HCT116 (cell line): ENCODE data around the gene ERC1. TPM values are rescaled to one million over a fixed set of nuclear protein-coding genes. Genes with fewer than 3 reads are reported as not detected.

Source experiments
- ATAC-seq: fragments of 200-7000 bp; cut with Tn5 transposase; 2 replicates; pipeline ENCODE4 v1.9.1; 2020; ENCODE audit warnings: mild to moderate bottlenecking, moderate library complexity
- BruUV-seq: library from RNA; stranded (reverse); fragments of 400-500 nt; replicated peaks from 2 replicates; lab custom pipeline; 2021; lab: Mats Ljungman, UMichigan
- CTCF ChIA-PET: fragments of 300-600 bp; sonication (Branson Sonifier 250); formaldehyde crosslinking; loops from one replicate; lab custom pipeline; 2021; ENCODE audit warnings: antibody characterized with exemption; lab: Charles Lee
- POLR2A ChIA-PET: fragments of 300-600, 350-600 bp; sonication (Branson Sonifier 250); formaldehyde crosslinking; loops from one replicate; lab custom pipeline; 2021; ENCODE audit warnings: antibody characterized with exemption; lab: Charles Lee
- RAD21 ChIA-PET, 2 experiments: fragments of 300-600 bp; sonication (Branson Sonifier 250); formaldehyde crosslinking; loops; one replicate each; lab custom pipeline; 2023; ENCODE audit warnings: low total read pairs in 2 of 2; ENCODE audit not compliant: uncharacterized antibody in 2 of 2, unreplicated experiment in 2 of 2, low non-redundant PET in 1 of 2; lab: Charles Lee
- DNase-seq: peaks from one replicate; pipeline ENCODE4 v3.0.0-alpha.2; 2010; ENCODE audit warnings: low read depth, low spot score
- H2AFZ ChIP-seq: fragments of 200-600 bp; shearing (Covaris generic), sonication (generic); 2 replicates; pipeline ENCODE4 v1.6.1; 2017; ENCODE audit warnings: low read depth, mixed run types, mixed read lengths, antibody characterized with exemption, low read length; ENCODE audit not compliant: poor library complexity, severe bottlenecking
- H3K27ac ChIP-seq: 2 replicates; pipeline ENCODE4 v1.5.1; 2012; ENCODE audit warnings: low read depth, low read length
- H3K27me3 ChIP-seq: fragments of 200-600 bp; sonication (generic); 2 replicates; pipeline ENCODE4 v1.6.1; 2016; ENCODE audit warnings: mixed run types, low read length, mixed read lengths; ENCODE audit not compliant: insufficient read depth
- H3K36me3 ChIP-seq, 2 experiments: fragments of 200-500 bp in 1 of 2; fragments of 200-600 bp in 1 of 2; sonication (Bioruptor generic) in 1 of 2; sonication (generic) in 1 of 2; 2 replicates each; pipeline versions ENCODE4 v1.5.1 to v1.6.1; 2014 to 2016; ENCODE audit warnings: low read length in 2 of 2, inconsistent platforms in 1 of 2, mixed read lengths in 1 of 2, mixed run types in 1 of 2; ENCODE audit not compliant: insufficient read depth in 2 of 2, control insufficient read depth in 1 of 2
- H3K4me1 ChIP-seq, 2 experiments: fragments of 200-600 bp in 1 of 2; sonication (generic) in 1 of 2; 2 replicates each; pipeline versions ENCODE4 v1.5.1 to v1.6.1; 2012 to 2017; ENCODE audit warnings: low read length in 2 of 2, inconsistent platforms in 1 of 2, mild to moderate bottlenecking in 1 of 2, mixed read lengths in 1 of 2, mixed run types in 1 of 2, moderate library complexity in 1 of 2; ENCODE audit not compliant: insufficient read depth in 2 of 2, control insufficient read depth in 1 of 2
- H3K4me2 ChIP-seq: fragments of 200-600 bp; sonication (generic); 2 replicates; pipeline ENCODE4 v1.6.1; 2017; ENCODE audit warnings: mixed run types, low read length, mixed read lengths
- H3K4me3 ChIP-seq, 2 experiments: fragments of 200-600 bp in 1 of 2; sonication (generic) in 1 of 2; replicated peaks in 1 of 2; 2 replicates each; pipeline ENCODE4 v1.5.1; 2011 to 2016; ENCODE audit warnings: low read length in 2 of 2, control low read depth in 1 of 2, low read depth in 1 of 2, mild to moderate bottlenecking in 1 of 2, mixed read lengths in 1 of 2, mixed run types in 1 of 2
- H3K79me2 ChIP-seq: fragments of 200-600 bp; sonication (generic); 2 replicates; pipeline ENCODE4 v1.6.1; 2017; ENCODE audit warnings: mild to moderate bottlenecking, mixed run types, low read length, moderate library complexity, mixed read lengths; ENCODE audit not compliant: insufficient read depth
- H3K9ac ChIP-seq: fragments of 200-600 bp; sonication (generic); 2 replicates; pipeline ENCODE4 v1.6.1; 2016; ENCODE audit warnings: low read length, mixed read lengths
- H3K9me2 ChIP-seq: fragments of 200-600 bp; sonication (generic), shearing (Covaris generic); 2 replicates; pipeline ENCODE4 v1.6.1; 2017; ENCODE audit warnings: mixed run types, mild to moderate bottlenecking, moderate library complexity; ENCODE audit not compliant: insufficient read depth
- H3K9me3 ChIP-seq, 2 experiments: fragments of 200-500 bp in 1 of 2; fragments of 200-600 bp in 1 of 2; sonication (Bioruptor generic) in 1 of 2; sonication (generic) in 1 of 2; 2 replicates each; pipeline ENCODE4 v1.6.1; 2014 to 2017; ENCODE audit warnings: low read length in 2 of 2, mixed read lengths in 2 of 2, inconsistent platforms in 1 of 2, low read depth in 1 of 2, mild to moderate bottlenecking in 1 of 2, mixed run types in 1 of 2, moderate library complexity in 1 of 2; ENCODE audit not compliant: control insufficient read depth in 1 of 2, insufficient read depth in 1 of 2
- H4K20me1 ChIP-seq: fragments of 200-600 bp; sonication (generic), shearing (Covaris generic); 2 replicates; pipeline ENCODE4 v1.6.1; 2017; ENCODE audit warnings: mixed run types, mild to moderate bottlenecking, moderate library complexity; ENCODE audit not compliant: insufficient read depth
- CBX3 ChIP-seq: IDR thresholded peaks from 2 replicates; pipeline ENCODE4 v1.6.1; 2012; ENCODE audit warnings: low read depth
- CTCF ChIP-seq, 3 experiments: fragments of 200-600 bp in 1 of 3; sonication (generic) in 1 of 3; IDR thresholded peaks in 2 of 3; conservative IDR thresholded peaks in 1 of 3; 2 replicates each; pipeline ENCODE4 v1.5.1; 2012 to 2017; ENCODE audit warnings: low read depth in 2 of 3, low read length in 2 of 3, antibody characterized with exemption in 1 of 3, borderline replicate concordance in 1 of 3, control low read depth in 1 of 3, mild to moderate bottlenecking in 1 of 3, mixed read lengths in 1 of 3, mixed run types in 1 of 3, moderate library complexity in 1 of 3; ENCODE audit not compliant: insufficient read depth in 1 of 3
- EGR1 ChIP-seq: IDR thresholded peaks from 2 replicates; pipeline ENCODE4 v1.6.1; 2012; ENCODE audit warnings: low read depth
- ELF1 ChIP-seq: IDR thresholded peaks from 2 replicates; pipeline ENCODE4 v1.6.1; 2012; ENCODE audit warnings: low read depth, borderline replicate concordance
- EZH2 ChIP-seq: fragments of 200-600 bp; sonication (generic); IDR thresholded peaks from 2 replicates; pipeline ENCODE4 v1.6.1; 2017; ENCODE audit warnings: antibody characterized with exemption, mixed run types
- EZH2phosphoT487 ChIP-seq: fragments of 200-600 bp; IDR thresholded peaks from 2 replicates; pipeline ENCODE4 v1.6.1; 2018; ENCODE audit warnings: antibody characterized with exemption, borderline replicate concordance
- FOSL1 ChIP-seq: IDR thresholded peaks from 2 replicates; pipeline ENCODE4 v1.6.1; 2012; ENCODE audit warnings: low read depth
- JUND ChIP-seq: IDR thresholded peaks from 2 replicates; pipeline ENCODE4 v1.6.1; 2012
- POLR2A ChIP-seq: IDR thresholded peaks from 2 replicates; pipeline ENCODE4 v1.7.0; 2011; ENCODE audit warnings: borderline replicate concordance; ENCODE audit not compliant: insufficient read depth, insufficient read length; ENCODE audit errors: extremely low read depth
- SIN3A ChIP-seq: IDR thresholded peaks from 2 replicates; pipeline ENCODE4 v1.6.1; 2012; ENCODE audit warnings: low read depth
- TCF7L2 ChIP-seq: IDR thresholded peaks from 2 replicates; pipeline ENCODE4 v1.7.0; 2011; ENCODE audit warnings: borderline replicate concordance, inconsistent platforms; ENCODE audit not compliant: insufficient read depth, insufficient read length; ENCODE audit errors: extremely low read depth
- ZNF274 ChIP-seq: fragments of 200-500 bp; sonication (Bioruptor generic); IDR thresholded peaks from 2 replicates; pipeline ENCODE4 v1.6.1; 2014; ENCODE audit warnings: mild to moderate bottlenecking, low read depth, low read length, inconsistent platforms
- intact Hi-C: fragments of 100-400 bp; cut with micrococcal nuclease; formaldehyde crosslinking; loops from 2 replicates; pipeline ENCODE4 v1.10.0; 2022
- total RNA-seq: library from RNA; stranded (reverse); gene quantifications from one replicate; pipeline ENCODE4 v1.2.1, GENCODE V29; 2021; ENCODE audit not compliant: unreplicated experiment
- TF ChIP-seq, protein P1 (sequence below): IDR thresholded peaks from 2 replicates; pipeline ENCODE4 v1.6.1; 2012; ENCODE audit warnings: low read depth
- TF ChIP-seq, protein P2 (sequence below): IDR thresholded peaks from 2 replicates; pipeline ENCODE4 v1.6.1; 2012
- TF ChIP-seq, protein P3 (sequence below): IDR thresholded peaks from 2 replicates; pipeline ENCODE4 v1.6.1; 2011; ENCODE audit warnings: mild to moderate bottlenecking, low read length, moderate library complexity; ENCODE audit not compliant: insufficient replicate concordance; ENCODE audit errors: extremely low read depth

Gene ERC1
- total RNA-seq, 1 experiment from 2014 or later: 41.9 TPM

DNA sequence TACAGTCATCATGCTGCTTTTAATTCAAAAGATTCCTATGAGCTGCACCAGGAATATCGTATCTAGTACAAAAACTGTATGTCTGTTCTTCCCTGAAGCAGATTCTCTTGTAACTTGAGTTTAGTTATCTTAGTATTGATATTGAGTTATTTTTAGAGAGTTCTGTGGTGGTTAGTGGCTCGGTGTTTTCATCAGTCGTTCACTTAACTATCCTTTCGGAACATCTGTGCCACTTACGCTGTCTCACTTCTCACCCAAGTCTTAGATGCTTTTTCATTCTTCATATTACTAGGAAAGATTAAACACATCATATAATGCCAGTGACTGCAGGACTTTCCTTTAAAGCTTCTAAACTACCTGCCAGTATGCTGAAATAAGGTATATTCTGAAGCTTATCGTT lies 352.4 kb downstream of the ERC1 start (continued):
- TF ChIP-seq, protein P1, sequence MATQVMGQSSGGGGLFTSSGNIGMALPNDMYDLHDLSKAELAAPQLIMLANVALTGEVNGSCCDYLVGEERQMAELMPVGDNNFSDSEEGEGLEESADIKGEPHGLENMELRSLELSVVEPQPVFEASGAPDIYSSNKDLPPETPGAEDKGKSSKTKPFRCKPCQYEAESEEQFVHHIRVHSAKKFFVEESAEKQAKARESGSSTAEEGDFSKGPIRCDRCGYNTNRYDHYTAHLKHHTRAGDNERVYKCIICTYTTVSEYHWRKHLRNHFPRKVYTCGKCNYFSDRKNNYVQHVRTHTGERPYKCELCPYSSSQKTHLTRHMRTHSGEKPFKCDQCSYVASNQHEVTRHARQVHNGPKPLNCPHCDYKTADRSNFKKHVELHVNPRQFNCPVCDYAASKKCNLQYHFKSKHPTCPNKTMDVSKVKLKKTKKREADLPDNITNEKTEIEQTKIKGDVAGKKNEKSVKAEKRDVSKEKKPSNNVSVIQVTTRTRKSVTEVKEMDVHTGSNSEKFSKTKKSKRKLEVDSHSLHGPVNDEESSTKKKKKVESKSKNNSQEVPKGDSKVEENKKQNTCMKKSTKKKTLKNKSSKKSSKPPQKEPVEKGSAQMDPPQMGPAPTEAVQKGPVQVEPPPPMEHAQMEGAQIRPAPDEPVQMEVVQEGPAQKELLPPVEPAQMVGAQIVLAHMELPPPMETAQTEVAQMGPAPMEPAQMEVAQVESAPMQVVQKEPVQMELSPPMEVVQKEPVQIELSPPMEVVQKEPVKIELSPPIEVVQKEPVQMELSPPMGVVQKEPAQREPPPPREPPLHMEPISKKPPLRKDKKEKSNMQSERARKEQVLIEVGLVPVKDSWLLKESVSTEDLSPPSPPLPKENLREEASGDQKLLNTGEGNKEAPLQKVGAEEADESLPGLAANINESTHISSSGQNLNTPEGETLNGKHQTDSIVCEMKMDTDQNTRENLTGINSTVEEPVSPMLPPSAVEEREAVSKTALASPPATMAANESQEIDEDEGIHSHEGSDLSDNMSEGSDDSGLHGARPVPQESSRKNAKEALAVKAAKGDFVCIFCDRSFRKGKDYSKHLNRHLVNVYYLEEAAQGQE: no peak
- TF ChIP-seq, protein P2, sequence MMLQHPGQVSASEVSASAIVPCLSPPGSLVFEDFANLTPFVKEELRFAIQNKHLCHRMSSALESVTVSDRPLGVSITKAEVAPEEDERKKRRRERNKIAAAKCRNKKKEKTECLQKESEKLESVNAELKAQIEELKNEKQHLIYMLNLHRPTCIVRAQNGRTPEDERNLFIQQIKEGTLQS: no peak
- TF ChIP-seq ELF1 (no peak), SIN3A (no peak), FOSL1 (no peak), JUND (no peak), EZH2 (no peak)

GRCh38 chr12:1344245-1344644 lies 353.2 kb downstream of the ERC1 start:
- no peak for ATAC-seq
- ChIA-PET RAD21 (no interaction called here), CTCF (no interaction called here), POLR2A (no interaction called here)
- Histone ChIP-seq H3K79me2 (no peaks in the 10 kb centered on the region), H3K27me3 (no peaks in the 10 kb centered on the region), H3K36me3 (no peaks in the 10 kb centered on the region), H3K9me3 (no peaks in the 10 kb centered on the region), H3K4me1 (no peaks in the 10 kb centered on the region), H3K27ac (no peak overlapping the region), H4K20me1 (no peaks in the 10 kb centered on the region), H3K9me2 (no peaks in the 10 kb centered on the region), H2AFZ (no peak overlapping the region), H3K4me3 (no peak overlapping the region), H3K4me2 (no peak overlapping the region), H3K9ac (no peak overlapping the region)
- BruUV-seq: no TSS peak
- intact Hi-C loops: no loop called here
- no peak for DNase-seq
- no peak for TF ChIP-seq EZH2
- TF ChIP-seq TCF7L2: no peak
- no peak for TF ChIP-seq CBX3
- TF ChIP-seq, protein P3, sequence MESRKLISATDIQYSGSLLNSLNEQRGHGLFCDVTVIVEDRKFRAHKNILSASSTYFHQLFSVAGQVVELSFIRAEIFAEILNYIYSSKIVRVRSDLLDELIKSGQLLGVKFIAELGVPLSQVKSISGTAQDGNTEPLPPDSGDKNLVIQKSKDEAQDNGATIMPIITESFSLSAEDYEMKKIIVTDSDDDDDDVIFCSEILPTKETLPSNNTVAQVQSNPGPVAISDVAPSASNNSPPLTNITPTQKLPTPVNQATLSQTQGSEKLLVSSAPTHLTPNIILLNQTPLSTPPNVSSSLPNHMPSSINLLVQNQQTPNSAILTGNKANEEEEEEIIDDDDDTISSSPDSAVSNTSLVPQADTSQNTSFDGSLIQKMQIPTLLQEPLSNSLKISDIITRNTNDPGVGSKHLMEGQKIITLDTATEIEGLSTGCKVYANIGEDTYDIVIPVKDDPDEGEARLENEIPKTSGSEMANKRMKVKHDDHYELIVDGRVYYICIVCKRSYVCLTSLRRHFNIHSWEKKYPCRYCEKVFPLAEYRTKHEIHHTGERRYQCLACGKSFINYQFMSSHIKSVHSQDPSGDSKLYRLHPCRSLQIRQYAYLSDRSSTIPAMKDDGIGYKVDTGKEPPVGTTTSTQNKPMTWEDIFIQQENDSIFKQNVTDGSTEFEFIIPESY: no peak
- TF ChIP-seq ZNF274: no peak
- TF ChIP-seq JUND: no peak
- TF ChIP-seq, protein P2: no peak
- TF ChIP-seq SIN3A: no peak
- no peak for TF ChIP-seq EZH2phosphoT487
- TF ChIP-seq FOSL1: no peak
- TF ChIP-seq EGR1: no peak
- no peak for TF ChIP-seq CTCF (IDR thresholded peaks at IDR 0.05 in 2 of 3, conservative IDR thresholded peaks at IDR 0.05 in 1 of 3; ENCODE audit: borderline replicate concordance in 1 of 3, insufficient read depth in 1 of 3, low read depth in 2 of 3, low read length in 2 of 3)
- no peak for TF ChIP-seq POLR2A
